GM19328 (cell line): ENCODE measurements around the gene KLF13.

Experiments used
- ATAC-seq: cut with Tn5 transposase; IDR thresholded peaks from one replicate; pipeline ENCODE4 v1.9.1; 2021; ENCODE audit warnings: mild to moderate bottlenecking, moderate library complexity; ENCODE audit not compliant: unreplicated experiment

KLF13 gene

GRCh38 chr15:31298707-31299172 lies 27.9 kb upstream of the KLF13 start:
- no peak for ATAC-seq

GRCh38 chr15:31300208-31300661 lies 26.4 kb upstream of the KLF13 start:
- ATAC-seq: no peak

GRCh38 chr15:31300981-31301672 lies 25.5 kb upstream of the KLF13 start:
- no peak for ATAC-seq

- no peak for ATAC-seq
Measured at GRCh38 chr15:31301673-31301990, 25.0 kb upstream of the KLF13 start.

- ATAC-seq: no peak
Measured at GRCh38 chr15:31302029-31302657, 24.5 kb upstream of the KLF13 start.

- no peak for ATAC-seq
Measured at GRCh38 chr15:31302778-31303725, 23.6 kb upstream of the KLF13 start.

GRCh38 chr15:31303726-31304648 lies 22.6 kb upstream of the KLF13 start:
- ATAC-seq: no peak

- no peak for ATAC-seq
Measured at GRCh38 chr15:31304751-31305365, 21.8 kb upstream of the KLF13 start.

GRCh38 chr15:31305375-31305774 lies 21.3 kb upstream of the KLF13 start:
- no peak for ATAC-seq

- no peak for ATAC-seq
Measured at GRCh38 chr15:31305796-31306425, 20.7 kb upstream of the KLF13 start.

- no peak for ATAC-seq
Measured at GRCh38 chr15:31306426-31307269, 20.0 kb upstream of the KLF13 start.

- ATAC-seq: no peak
Measured at GRCh38 chr15:31307270-31308184, 19.1 kb upstream of the KLF13 start.

GRCh38 chr15:31308185-31308639 lies 18.4 kb upstream of the KLF13 start:
- ATAC-seq: no peak

- ATAC-seq: no peak
Measured at GRCh38 chr15:31309893-31310606, 16.6 kb upstream of the KLF13 start.

GRCh38 chr15:31311735-31312619 lies 14.7 kb upstream of the KLF13 start:
- ATAC-seq: no peak

GRCh38 chr15:31313223-31313622 lies 13.4 kb upstream of the KLF13 start:
- no peak for ATAC-seq
